Glomerular visceral epithelial cell (primary cell): Measurements from ENCODE around the gene RIMBP2.

Experiments used
- DNase-seq: peaks from one replicate; pipeline ENCODE4 v3.0.0-alpha.2; 2016; ENCODE audit errors: extremely low spot score

The RIMBP2 gene

DNA sequence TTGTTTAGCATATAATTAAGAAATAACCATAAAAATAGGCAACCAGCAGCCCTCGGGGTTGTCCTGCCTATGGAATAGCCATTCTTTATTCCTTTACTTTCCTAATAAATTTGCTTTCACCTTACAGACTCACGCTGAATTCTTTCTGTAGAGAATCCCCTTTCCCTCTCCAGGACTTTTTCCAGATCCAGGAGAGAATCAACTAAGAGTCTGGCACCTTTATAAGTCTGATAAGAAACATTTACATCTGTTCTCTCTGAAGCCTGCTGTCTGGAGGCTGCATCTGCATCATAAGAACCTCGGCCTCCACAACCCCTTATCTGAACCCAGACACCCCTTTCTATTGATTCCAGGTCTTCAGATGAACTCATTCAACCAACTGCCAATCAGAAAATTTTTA lies 32.3 kb downstream of the RIMBP2 start:
- DNase-seq, result no peak

DNA sequence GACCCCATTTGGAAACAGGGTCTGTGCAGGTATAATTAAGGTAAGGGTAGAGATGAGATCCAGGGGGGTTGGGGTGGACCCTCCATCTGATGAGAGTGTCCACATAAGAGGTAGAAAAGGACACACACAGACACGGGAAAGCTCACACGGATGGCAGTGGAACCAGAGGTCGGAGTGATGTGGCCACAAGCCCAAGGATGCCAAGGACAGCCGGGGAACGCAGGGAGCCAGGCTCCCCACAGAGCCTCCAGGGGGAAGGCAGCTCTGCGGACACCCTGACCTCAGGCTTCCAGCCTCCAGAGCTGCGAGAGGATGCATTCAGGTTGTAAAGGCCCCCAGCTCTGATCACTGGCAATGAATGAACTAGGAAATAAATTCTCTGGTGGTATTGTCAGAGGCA lies 33.0 kb downstream of the RIMBP2 start:
- DNase-seq, result no peak

DNA sequence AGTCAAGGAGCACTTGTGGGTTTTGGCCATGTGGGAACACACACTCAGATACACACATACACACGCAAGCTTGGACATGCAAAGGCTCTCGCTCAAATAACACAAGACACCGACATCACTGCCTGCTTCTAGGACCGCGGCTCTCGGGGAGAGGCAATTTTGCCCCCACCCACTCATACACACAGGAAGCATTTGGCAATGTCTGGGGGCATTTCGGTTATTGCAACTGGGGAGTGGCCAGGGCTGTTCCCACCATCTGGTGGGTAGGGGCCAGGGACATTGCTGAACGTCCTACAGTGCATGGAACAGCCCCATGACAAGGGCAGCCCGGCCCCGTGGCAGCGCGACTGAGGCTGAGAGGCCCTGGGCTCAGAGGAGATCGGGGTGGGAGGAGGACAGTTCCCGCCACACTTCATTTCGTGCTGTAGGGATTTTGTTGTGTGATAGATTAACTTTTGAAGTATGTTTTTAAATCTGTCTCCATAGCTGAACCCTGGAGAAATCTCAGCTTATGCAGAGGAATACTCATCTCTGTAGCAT lies 35.6 kb downstream of the RIMBP2 start:
- DNase-seq, result no peak

DNA sequence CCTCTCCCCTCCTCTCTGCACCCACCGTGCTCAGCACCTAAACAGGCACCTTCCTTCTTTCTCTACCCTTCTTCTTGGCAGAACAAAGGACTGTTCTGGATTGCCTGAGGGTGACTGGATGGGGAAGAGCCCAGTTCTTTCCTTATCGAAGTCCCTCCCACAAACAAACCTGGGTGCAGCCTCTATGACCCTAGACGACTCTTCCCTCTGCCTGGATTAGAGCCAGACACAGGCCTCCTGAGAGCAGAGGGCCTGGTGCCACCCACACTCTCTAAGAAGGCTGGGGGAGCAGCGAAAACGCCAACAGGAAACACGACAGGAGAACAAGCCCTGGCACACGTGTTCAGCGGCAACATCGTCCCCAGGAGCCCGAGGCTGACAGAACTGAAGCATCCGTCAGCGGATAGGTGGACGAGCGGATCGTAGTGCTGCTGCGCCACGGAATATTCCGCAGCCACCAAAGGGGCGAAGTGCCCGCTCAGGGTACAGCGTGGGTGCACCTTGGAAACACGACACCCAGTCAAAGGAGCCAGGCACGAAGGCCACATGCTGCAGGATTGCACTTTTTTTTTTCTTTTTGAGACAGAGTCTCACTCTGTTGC lies 38.0 kb downstream of the RIMBP2 start:
- no peak for DNase-seq

DNA sequence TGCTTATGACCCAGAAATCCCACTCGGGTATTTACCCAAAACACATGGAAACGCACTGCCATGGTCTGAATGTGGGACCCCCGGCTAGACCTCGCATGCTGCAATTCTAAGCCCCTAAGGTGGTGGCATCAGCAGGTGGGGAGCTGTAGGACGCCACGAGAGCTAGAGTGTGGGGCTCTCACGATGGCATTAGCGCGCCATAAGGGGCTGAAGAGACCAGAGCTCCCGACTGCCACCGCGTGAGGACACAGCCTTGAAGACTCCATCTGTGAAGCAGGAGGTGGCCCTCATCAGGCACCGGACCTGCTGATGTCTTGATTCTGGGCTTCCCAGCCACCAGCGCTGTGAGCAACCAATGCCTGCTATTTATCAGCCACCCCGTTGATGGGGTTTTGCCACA lies 40.3 kb downstream of the RIMBP2 start:
- DNase-seq, result no peak

DNA sequence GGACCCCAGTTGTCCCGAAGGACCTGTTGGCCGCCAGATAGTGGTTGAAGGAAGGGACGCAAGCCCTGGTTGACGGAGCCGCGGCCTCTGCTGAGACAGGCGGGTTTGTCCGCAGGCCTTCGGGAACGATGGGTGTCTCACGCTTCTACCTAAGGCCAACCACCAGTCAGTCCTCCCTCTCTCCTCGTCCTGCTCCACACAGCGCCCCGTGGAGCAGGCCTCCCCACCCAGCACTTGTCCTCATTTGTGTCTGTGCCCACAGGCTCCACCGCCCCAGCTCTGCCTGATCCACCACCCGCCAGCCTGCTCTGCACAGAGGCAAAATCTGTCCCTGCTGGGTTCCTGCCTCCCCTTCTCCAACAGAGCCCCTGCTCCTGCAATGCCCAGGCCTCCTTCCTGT lies 41.0 kb downstream of the RIMBP2 start:
- no peak for DNase-seq

DNA sequence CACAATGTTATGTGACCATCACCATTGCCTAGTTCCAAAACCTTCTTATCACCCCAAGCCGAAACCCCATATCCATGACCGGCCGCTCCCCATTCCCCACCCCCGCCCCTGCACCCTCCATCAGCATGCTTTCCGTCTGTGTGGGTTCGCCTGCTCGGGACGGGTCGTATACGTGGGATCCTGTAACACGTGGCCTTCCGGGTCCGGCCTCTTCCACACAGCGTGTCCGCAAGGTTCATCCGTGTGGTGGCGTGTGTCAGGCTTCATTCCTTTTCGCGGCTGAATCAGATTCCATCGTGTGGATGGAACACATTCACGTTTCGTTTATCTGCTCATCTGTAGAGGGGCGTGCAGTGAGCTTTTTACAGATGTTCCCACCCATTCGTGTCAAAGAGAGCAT lies 41.4 kb downstream of the RIMBP2 start:
- DNase-seq, result no peak

DNA sequence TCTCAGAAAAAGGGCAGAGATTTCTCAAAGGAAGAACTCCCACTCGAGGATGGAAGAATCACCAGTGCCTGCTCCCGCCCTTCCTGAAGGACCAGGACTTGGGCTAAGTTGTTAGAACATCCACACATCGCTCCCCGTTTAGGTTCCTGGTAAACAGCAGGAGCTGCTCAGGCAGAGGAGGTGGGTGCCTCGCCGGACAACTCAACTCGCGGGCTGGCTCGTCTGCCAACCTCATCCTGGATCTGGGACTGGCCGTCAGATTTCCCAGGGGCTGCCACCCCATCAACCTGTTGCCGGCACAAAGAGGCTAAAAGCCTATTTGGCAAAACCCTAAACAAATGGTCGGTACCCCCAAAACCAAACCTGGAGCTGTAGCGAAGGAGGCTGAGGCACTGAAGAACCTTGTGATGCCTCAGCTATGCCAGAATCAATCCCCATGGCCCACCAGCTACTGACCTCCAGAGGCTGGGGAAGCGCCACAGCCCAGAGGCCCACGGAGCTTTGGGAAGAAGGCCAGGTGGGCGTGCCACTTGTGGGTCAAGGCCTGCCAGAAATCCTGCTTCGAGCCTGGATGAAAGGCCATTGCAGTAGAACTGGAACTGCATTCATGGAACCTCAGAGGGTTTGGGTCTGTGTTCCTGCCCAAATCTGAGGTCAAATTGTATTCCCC lies 42.9 kb downstream of the RIMBP2 start:
- no peak for DNase-seq

DNA sequence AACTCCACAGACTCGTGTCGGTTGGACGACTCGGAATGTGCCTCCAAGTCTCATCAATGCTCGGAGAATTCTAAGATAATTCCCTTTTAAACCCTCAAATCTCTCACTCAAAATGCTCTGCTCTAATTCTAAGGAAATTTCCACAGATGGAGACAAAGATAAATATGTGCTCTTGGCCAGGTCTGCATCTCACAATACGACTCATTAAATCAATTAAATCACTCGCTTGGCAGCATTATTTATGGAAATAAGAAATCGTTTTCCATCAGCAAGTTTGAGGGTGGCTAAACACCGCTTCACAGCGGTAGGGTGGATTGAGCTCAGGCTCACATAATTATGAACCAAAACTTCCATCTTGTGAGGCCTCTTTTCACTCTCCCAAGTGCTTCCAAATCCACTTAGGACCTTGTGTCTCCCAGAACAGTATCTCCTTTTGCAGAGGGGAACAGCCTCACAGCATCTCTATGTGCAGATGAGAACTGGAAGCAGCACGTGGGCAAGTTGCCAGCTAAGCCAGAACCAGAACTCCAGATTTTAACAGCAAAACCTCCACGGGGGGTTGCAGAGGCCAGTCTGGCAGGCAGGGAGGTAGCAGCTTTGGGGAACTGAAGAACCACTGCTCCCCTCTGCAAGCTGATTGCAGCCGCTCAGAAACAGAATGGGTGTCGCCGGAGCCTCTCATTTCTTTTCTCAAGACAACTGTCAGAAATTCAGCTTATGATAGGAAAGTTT lies 43.8 kb downstream of the RIMBP2 start:
- no peak for DNase-seq

DNA sequence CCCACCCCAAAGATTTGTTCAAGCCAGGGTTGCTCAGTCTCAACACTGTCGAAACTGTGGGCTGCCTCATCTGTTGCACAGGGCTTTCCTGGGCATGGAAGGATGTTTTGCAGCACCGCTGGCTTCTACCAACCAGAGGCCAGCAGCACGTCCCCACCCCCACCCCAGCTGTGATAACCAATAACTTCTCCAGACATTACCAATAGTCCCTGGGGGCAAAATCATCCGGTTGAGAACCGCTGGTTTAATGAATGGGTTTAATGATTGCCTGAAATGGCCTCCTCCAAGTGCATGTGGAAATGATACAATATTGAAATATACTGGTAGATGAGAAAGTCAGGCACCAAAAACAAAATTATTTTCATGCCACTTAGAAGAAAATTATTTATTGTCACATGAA lies 44.5 kb downstream of the RIMBP2 start:
- no peak for DNase-seq

DNA sequence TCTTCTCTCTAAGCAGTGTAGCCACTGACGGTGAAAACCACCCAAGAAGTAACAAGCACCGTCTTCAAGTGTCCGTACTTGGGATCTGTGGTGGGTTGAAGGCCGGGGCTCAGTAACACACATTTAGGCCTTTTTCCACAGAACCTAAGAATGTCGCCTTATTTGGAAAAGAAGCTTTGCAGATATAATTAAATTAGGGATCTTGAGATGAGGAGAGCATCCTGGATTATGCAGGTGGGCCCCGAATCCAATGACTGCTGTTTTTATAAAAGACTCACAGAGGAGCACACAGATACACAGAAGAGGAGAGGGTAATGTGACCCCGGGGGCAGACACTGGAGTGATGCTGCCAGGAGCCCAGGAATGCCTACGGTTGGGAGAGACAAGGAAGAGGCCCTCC lies 46.3 kb downstream of the RIMBP2 start:
- DNase-seq, result no peak

DNA sequence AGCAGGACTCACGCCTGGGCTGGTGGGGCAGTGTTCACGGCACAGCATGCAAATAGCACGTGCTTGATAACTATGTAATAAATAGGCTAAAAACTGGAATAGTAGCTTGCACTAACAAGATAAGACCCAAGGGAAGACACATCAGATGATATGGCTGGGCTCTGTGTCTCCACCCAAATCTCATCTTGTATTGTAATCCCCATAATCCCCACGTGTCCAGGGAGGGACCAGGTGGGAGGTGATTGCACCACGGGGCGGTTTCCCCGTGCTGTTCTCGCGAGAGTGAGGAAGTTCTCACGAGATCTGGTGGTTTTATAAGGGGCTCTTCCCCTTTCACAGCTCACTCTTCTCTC lies 46.9 kb downstream of the RIMBP2 start:
- no peak for DNase-seq

DNA sequence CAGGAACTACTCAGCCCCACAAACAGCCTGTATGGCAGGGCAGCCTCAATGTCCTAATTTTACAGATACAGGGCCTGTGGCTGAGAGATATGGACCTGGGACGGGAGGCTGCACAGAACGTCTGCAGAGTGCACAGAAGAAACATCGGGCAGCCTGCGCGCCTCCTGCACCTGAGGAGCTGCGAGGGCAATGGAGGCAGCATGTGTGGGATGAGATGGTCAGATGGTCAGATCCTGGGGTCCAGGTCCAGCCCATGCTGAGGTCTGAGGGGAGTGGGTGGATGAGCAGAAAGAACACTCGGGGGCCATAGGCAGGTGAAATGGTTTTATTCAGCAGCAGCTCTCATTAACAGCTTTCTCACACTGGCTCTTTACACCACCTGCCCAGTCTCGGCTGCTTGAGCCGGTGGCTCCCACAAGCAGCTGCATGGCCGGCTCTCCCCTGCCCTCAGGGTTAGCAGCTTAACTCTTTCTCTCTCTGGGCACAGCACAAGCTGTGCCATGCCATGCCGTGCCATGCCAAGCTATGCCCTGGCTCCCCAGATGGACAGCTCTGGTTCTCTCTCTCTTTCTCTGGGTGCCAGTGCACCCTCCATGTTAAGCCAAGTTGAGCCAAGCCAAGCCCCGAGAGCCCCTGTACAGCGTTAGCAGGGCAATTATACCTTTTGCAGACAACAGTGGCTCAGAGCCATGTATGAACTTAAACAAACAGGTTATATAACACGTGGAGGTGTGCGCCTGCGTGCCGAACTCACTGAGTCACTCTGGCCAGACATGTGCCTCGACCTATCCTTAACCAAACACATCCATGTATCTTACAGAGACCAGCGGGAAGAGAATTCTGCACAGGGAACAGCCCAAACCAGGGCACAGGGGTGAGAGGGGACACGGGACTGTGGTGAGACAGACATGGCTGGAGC lies 47.6 kb downstream of the RIMBP2 start:
- DNase-seq, result no peak

DNA sequence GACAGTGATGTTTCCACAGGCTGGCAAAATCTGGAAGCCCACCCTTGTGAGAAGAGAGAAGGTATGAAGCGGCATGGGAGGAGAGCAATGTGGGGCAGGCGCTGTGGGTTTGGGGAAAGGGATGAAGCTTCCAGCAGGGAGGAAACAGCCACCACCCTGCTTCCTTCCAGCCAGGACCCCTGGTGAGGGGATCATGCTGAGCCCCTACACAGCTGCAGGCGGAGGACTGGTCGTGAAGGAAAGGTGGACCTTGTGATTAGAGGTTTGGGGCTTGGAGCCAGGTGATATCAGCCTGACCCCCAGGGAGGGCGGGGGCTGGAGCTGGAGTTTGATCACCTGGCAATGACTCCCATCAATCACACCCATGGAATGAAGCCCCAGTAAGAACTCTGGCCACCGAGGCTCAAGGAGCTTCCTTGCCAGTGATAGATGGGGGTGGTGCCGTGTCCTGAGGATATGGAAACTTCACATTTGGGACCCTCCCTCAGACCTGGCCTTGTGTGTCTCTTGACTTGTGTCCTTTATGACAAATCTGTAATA lies 48.6 kb downstream of the RIMBP2 start:
- DNase-seq, result no peak

DNA sequence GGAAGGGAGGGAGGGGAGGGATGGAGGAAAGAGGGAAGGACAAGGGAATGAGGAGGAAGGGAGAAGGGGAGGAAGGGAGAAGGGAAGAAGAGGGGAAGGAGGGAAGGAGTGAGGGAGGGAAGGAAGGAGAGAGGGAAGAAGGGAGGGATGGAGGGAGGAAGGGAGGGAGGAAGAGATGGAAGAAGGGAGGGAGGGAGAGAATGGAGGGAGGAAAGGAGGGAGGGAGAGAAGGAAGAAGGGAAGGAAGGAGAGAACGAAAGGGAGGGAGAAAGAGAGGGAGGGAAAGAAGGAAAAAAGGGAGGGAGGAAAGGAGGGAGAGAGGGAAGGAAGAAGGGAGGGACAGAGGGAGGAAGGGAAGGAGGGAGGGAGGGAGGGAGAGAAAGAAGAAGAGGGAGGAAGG lies 49.5 kb downstream of the RIMBP2 start:
- DNase-seq, result no peak

DNA sequence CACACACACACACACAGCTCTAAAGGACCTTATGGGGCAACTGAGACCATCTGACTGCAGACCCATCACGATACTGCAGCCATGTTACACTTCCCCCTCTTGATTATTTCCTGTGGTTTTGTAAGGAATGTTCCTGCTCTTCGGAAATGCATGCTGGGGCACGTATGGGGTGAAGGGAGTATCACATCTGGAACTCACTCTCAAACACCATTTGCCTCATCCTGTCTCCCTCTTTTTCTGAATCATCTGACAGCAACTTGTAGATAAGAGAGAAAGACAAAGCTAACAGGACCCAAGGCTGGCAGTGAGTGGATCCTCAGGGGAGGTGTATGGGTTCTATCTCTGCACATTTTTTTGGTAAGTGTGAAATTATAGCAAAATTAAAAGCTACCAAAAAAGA lies 50.3 kb downstream of the RIMBP2 start:
- DNase-seq, result no peak

DNA sequence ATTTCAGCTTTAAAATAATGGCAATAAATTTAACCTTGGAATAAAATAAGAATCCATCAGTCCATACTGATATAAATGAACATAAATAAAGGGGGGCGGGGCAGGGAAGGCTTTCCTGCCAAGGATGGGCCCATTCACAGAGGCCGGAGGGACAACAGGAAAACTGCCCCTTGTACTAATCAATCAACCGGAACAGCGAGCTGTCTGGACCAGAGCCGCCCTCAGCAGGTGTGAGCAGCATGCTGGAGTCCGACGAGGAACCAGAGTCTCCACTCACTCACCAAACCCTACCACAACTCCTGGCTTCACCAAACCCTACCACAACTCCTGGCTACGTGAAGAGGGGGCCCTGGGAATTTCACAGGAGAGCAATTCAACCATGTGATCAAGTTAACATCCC lies 51.3 kb downstream of the RIMBP2 start:
- DNase-seq, result no peak

DNA sequence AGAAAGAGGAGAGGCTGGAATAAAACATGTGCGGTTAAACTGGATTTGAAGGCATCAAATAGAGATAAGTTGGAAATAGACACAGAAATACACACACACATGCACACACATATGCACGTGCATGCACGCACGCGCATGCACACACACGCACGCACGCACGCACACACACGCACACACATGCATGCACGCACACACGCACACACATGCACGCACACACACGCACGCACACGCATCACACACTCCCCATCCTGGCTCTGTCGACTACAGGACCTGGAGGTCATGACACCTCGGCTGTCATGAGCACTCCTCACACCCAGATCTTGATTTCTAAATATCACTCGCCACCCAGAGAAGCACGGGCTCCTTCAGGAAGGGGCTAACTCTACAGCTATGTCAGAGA lies 51.8 kb downstream of the RIMBP2 start:
- no peak for DNase-seq

DNA sequence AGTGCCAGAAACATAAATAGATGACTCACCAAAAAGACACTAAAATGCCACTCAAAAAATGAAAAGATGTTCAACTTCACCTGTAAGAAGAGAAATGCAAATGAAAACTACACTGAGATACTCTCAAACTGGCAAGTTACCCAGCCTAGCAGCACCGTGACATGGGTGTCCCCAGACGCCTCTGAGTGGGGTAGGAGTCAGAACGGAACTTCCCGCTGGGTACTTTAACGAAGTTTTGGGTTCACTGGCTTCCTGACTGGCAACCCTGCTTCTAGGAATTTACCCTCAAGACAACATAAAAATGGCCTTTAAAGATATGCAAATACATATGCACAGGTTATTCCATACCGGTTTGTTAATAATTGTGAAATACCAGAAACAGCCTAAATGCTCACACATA lies 52.6 kb downstream of the RIMBP2 start:
- DNase-seq, result no peak

DNA sequence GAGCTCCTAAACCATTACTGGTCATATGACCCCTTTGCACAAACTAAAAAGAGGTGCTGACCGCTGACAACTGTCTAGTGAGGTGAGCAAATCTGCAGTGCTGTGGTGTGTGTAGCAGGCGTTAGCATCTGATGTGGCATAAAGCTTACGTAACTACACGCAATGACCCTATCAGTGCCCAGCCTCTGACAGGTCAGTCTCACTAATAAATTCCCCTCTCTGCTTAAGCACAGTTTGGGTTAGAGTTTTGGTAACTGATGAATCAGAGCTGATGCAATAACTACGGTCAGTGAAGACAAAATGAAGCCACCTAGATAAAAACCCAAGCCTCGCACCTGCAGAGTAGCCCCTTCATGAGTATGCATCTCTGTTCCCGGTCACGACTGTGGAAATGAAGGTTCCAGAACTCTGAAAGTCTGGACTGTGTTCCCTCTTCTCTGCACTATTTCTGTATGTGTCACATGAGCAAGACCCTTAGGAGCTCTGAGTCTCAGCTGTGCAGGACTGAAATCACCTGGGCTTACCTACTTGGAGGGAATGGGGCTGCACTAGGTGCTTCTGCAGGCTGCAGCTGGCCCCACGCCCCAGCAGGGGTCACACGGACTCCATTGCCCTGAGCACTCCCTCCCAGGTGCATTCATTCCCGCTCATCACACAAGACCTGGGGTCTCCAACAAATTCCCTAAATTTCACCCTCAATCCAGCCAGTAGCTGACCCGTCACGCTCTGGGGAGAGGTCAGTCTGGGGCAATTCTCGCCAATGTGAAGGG lies 54.4 kb downstream of the RIMBP2 start:
- DNase-seq, result no peak

DNA sequence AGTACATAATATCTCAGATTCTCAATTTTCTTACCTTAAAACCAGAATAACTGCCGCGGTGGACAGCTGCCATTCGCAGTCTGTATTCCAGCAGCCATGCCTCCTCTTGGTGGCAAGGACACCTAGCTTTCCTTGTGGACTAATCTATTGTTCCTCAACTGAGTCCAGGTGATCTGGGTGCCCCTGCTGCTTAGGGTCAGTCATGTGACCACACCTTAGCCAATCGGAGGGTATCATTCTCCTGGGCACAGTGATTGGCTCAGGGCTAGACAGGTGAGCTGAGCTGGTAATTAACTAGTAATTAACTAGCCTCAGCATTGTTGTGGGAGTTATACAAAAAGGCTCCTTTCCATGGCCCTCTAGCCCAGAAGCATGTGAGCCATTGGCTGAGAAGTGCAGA lies 55.0 kb downstream of the RIMBP2 start:
- DNase-seq, result no peak
